HEK293T (cell line): Measurements from ENCODE around the gene SSX2IP.

ENCODE experiments used
- BHLHE40 ChIP-seq: fragments of 450-650 bp; IDR thresholded peaks from 2 replicates; pipeline ENCODE4 v1.6.1; 2016; ENCODE audit warnings: mild to moderate bottlenecking, moderate library complexity, borderline replicate concordance
- FOXK2 ChIP-seq: fragments of 450-650 bp; IDR thresholded peaks from 2 replicates; pipeline ENCODE4 v1.6.1; 2016; ENCODE audit warnings: mild to moderate bottlenecking
- FOXM1 ChIP-seq: fragments of 450-650 bp; IDR thresholded peaks from 2 replicates; pipeline ENCODE4 v1.6.1; 2017; ENCODE audit warnings: mild to moderate bottlenecking, borderline replicate concordance
- HDGF ChIP-seq: fragments of 450-650 bp; IDR thresholded peaks from 2 replicates; pipeline ENCODE4 v1.6.1; 2017; ENCODE audit warnings: antibody characterized with exemption, borderline replicate concordance
- TARDBP ChIP-seq: fragments of 450-650 bp; IDR thresholded peaks from 2 replicates; pipeline ENCODE4 v1.6.1; 2016

- TF ChIP-seq TARDBP = no peak
- no peak for TF ChIP-seq HDGF
- TF ChIP-seq FOXM1 = no peak
- no peak for TF ChIP-seq BHLHE40
- no peak for TF ChIP-seq FOXK2
Measured at GRCh38 chr1:84731519-84731918, 41.3 kb upstream of the SSX2IP start.
